B cell (primary cell): ENCODE results near the gene PRRC1.

Experiments
- CTCF ChIP-seq: fragments of 200-600 bp; IDR thresholded peaks from one replicate; pipeline ENCODE4 v1.8.0; 2022; ENCODE audit warnings: antibody characterized with exemption, mild to moderate bottlenecking
- EZH2 ChIP-seq: IDR thresholded peaks from 2 replicates; pipeline ENCODE4 v1.6.1; 2012; ENCODE audit warnings: borderline replicate concordance, low read depth, mild to moderate bottlenecking, moderate library complexity, low read length; ENCODE audit not compliant: insufficient read depth, poor library complexity, severe bottlenecking

GRCh38 chr5:127565586-127566270, 48.3 kb downstream of the PRRC1 start:
- TF ChIP-seq EZH2 (no peak), CTCF (no peak)
